Peyer's patch (tissue), 4 donors: Measurements from ENCODE around the gene SNX21. TPM values are rescaled to one million over a fixed set of nuclear protein-coding genes. Genes with fewer than 3 reads are reported as not detected.
"Not testable (repeated sequence)": the region's sequence is repeated elsewhere in the genome, so short reads cannot be mapped to it uniquely, and the experiment has no call there.

Experiments
- DNase-seq, 3 donors: peaks; one replicate each; pipeline ENCODE4 v3.0.0-alpha.2; 2017 to 2019
- H3K27ac ChIP-seq, 4 donors: fragments of 200-600 bp; sonication (generic); one replicate each; pipeline ENCODE4 v1.5.1; 2016 to 2019
- H3K27me3 ChIP-seq, 2 donors: fragments of 200-600 bp; sonication (generic); one replicate each; pipeline ENCODE4 v1.5.1; 2019
- H3K36me3 ChIP-seq, 3 donors: fragments of 200-600 bp; sonication (generic); one replicate each; pipeline ENCODE4 v1.5.1; 2016 to 2019
- H3K4me1 ChIP-seq, 4 donors: fragments of 200-600 bp; sonication (generic); one replicate each; pipeline ENCODE4 v1.5.1; 2016 to 2019
- H3K4me3 ChIP-seq, 4 donors: fragments of 200-600 bp; sonication (generic); 1 replicate in 3 of 4; 2 replicates in 1 of 4; pipeline ENCODE4 v1.5.1; 2016 to 2019; ENCODE audit warnings: mild to moderate bottlenecking in 1 of 4
- H3K9me3 ChIP-seq, 4 donors: fragments of 200-600 bp; sonication (generic); one replicate each; pipeline ENCODE4 v1.5.1; 2016 to 2019; ENCODE audit warnings: mild to moderate bottlenecking in 1 of 4
- CTCF ChIP-seq, 6 experiments: fragments of 450-650 bp in 4 of 6; fragments of 200-600 bp in 2 of 6; sonication (generic) in 1 of 6; IDR thresholded peaks; one replicate each; pipeline ENCODE4 v1.5.1; 2017 to 2019; ENCODE audit warnings: antibody characterized with exemption in 6 of 6, mild to moderate bottlenecking in 3 of 6, moderate library complexity in 1 of 6
- POLR2A ChIP-seq, 2 donors: fragments of 450-650 bp; IDR thresholded peaks; one replicate each; pipeline ENCODE4 v1.5.1; 2017; ENCODE audit warnings: antibody characterized with exemption in 2 of 2, mild to moderate bottlenecking in 2 of 2, moderate library complexity in 2 of 2
- total RNA-seq, 4 donors: library from RNA; depleted of rRNA; stranded (reverse); fragments of >200 nt; gene quantifications; one replicate each; pipeline ENCODE4 v1.1.0, GENCODE V29; 2016

The SNX21 gene
- total RNA-seq, 4 donors from 2014 or later, result 17.5 to 94.9 (median 42.7) TPM

GRCh38 chr20:45867819-45868176 is 34.2 kb downstream of the SNX21 start:
- peak overlapping the region in 1 of 4 donors; percentile 62 for H3K27ac ChIP-seq

GRCh38 chr20:45872626-45873025 is 39.0 kb downstream of the SNX21 start:
- no peak overlapping the region for H3K4me3 ChIP-seq
- H3K27ac ChIP-seq, result no peak overlapping the region
- H3K27me3 ChIP-seq, result no peaks in the 10 kb centered on the region
- H3K9me3 ChIP-seq, result no peaks in the 10 kb centered on the region
- TF ChIP-seq POLR2A (IDR thresholded peaks at IDR 0.05) (no peak), CTCF (IDR thresholded peaks at IDR 0.05) (no peak)
- DNase-seq, result no peak
- peaks cover 0 to 3% (median 0%) of the 10 kb centered on the region in 4 donors for H3K4me1 ChIP-seq
- peaks cover 0 to 10% (median 0%) of the 10 kb centered on the region in 3 donors for H3K36me3 ChIP-seq

More at GRCh38 chr20:45867819-45868176, 34.2 kb downstream of the SNX21 start:
- no peak for TF ChIP-seq POLR2A (IDR thresholded peaks at IDR 0.05)
- TF ChIP-seq CTCF (IDR thresholded peaks at IDR 0.05), result no peak
- Histone ChIP-seq H3K9me3 (no peaks in the 10 kb centered on the region), H3K4me3 (no peak overlapping the region), H3K4me1 (peaks cover 0 to 29% (median 0%) of the 10 kb centered on the region in 4 donors), H3K27me3 (no peaks in the 10 kb centered on the region), H3K36me3 (no peaks in the 10 kb centered on the region)
- no peak for DNase-seq

GRCh38 chr20:45873409-45874103 is 40.0 kb downstream of the SNX21 start:
- H3K4me3 ChIP-seq, result no peak overlapping the region
- H3K9me3 ChIP-seq, result no peaks in the 10 kb centered on the region
- peaks cover 0 to 18% (median 0%) of the 10 kb centered on the region in 3 donors for H3K36me3 ChIP-seq
- no peak for TF ChIP-seq CTCF (IDR thresholded peaks at IDR 0.05)
- TF ChIP-seq POLR2A (IDR thresholded peaks at IDR 0.05), result no peak
- DNase-seq, result no peak
- H3K27ac ChIP-seq, result no peak overlapping the region
- no peaks in the 10 kb centered on the region for H3K27me3 ChIP-seq
- H3K4me1 ChIP-seq, result no peaks in the 10 kb centered on the region

- not testable (repeated sequence) for H3K27ac ChIP-seq, DNase-seq, H3K9me3 ChIP-seq, H3K4me3 ChIP-seq, H3K4me1 ChIP-seq, H3K27me3 ChIP-seq
- H3K36me3 ChIP-seq, result peaks cover 0 to 18% (median 0%) of the 10 kb centered on the region in 3 donors
These were observed 40.5 kb downstream of the SNX21 start for GRCh38 chr20:45874104-45874481.

GRCh38 chr20:45874576-45874975 is 41.0 kb downstream of the SNX21 start:
- peaks cover 0 to 18% (median 0%) of the 10 kb centered on the region in 3 donors for H3K36me3 ChIP-seq
- H3K4me3 ChIP-seq, result no peak overlapping the region
- H3K27ac ChIP-seq, result no peak overlapping the region
- H3K9me3 ChIP-seq, result no peaks in the 10 kb centered on the region
- H3K27me3 ChIP-seq, result no peaks in the 10 kb centered on the region
- no peak for TF ChIP-seq POLR2A (IDR thresholded peaks at IDR 0.05)
- TF ChIP-seq CTCF (IDR thresholded peaks at IDR 0.05), result no peak
- no peak for DNase-seq
- no peaks in the 10 kb centered on the region for H3K4me1 ChIP-seq

- Histone ChIP-seq H3K4me3 (no peak overlapping the region), H3K27ac (no peak overlapping the region), H3K4me1 (peaks cover 0 to 19% (median 3%) of the 10 kb centered on the region in 4 donors), H3K27me3 (no peaks in the 10 kb centered on the region), H3K9me3 (no peaks in the 10 kb centered on the region), H3K36me3 (peaks cover 0 to 23% (median 0%) of the 10 kb centered on the region in 3 donors)
- DNase-seq, result no peak
- TF ChIP-seq CTCF (IDR thresholded peaks at IDR 0.05), result no peak
These were observed 44.6 kb downstream of the SNX21 start for GRCh38 chr20:45878076-45878761.
